ENCODE results near the gene SLC49A4.

The SLC49A4 gene

GRCh38 chr3:122758877-122759560 lies 35.9 kb upstream of the SLC49A4 start:
- no peak for DNase-seq (ENCODE audit: low spot score)
- in situ Hi-C loops (cut with MboI; ENCODE audit: low sequenced_read_pairs, unreplicated experiment) = no loop called here
- no peak for TF ChIP-seq CTCF (IDR thresholded peaks at IDR 0.05; ENCODE audit: borderline replicate concordance, control extremely low read depth, extremely low read depth, insufficient read depth, missing control alignments)

GRCh38 chr3:122760453-122761271 lies 34.2 kb upstream of the SLC49A4 start:
- no peak for DNase-seq (ENCODE audit: low spot score)
- in situ Hi-C loops (cut with MboI; ENCODE audit: low sequenced_read_pairs, unreplicated experiment) = no loop called here
- no peak for TF ChIP-seq CTCF (IDR thresholded peaks at IDR 0.05; ENCODE audit: borderline replicate concordance, control extremely low read depth, extremely low read depth, insufficient read depth, missing control alignments)

GRCh38 chr3:122766430-122766829 lies 28.4 kb upstream of the SLC49A4 start:
- in situ Hi-C loops (cut with MboI; ENCODE audit: low sequenced_read_pairs, unreplicated experiment) = no loop called here
- TF ChIP-seq CTCF (IDR thresholded peaks at IDR 0.05; ENCODE audit: borderline replicate concordance, control extremely low read depth, extremely low read depth, insufficient read depth, missing control alignments) = no peak
- DNase-seq (ENCODE audit: low spot score) = no peak

GRCh38 chr3:122767540-122768372 lies 27.1 kb upstream of the SLC49A4 start:
- DNase-seq (ENCODE audit: low spot score) = no peak
- TF ChIP-seq CTCF (IDR thresholded peaks at IDR 0.05; ENCODE audit: borderline replicate concordance, control extremely low read depth, extremely low read depth, insufficient read depth, missing control alignments) = no peak
- in situ Hi-C loops (cut with MboI; ENCODE audit: low sequenced_read_pairs, unreplicated experiment) = no loop called here

GRCh38 chr3:122770521-122771202 lies 24.2 kb upstream of the SLC49A4 start:
- in situ Hi-C loops (cut with MboI; ENCODE audit: low sequenced_read_pairs, unreplicated experiment) = no loop called here
- no peak for DNase-seq (ENCODE audit: low spot score)
- TF ChIP-seq CTCF (IDR thresholded peaks at IDR 0.05; ENCODE audit: borderline replicate concordance, control extremely low read depth, extremely low read depth, insufficient read depth, missing control alignments) = no peak

GRCh38 chr3:122772827-122773226 lies 22.0 kb upstream of the SLC49A4 start:
- in situ Hi-C loops (cut with MboI; ENCODE audit: low sequenced_read_pairs, unreplicated experiment) = no loop called here
- no peak for TF ChIP-seq CTCF (IDR thresholded peaks at IDR 0.05; ENCODE audit: borderline replicate concordance, control extremely low read depth, extremely low read depth, insufficient read depth, missing control alignments)
- no peak for DNase-seq (ENCODE audit: low spot score)

Measured in GM13976 (cell line).